Activated CD8-positive, alpha-beta memory T cell treated with anti-CD3 and anti-CD28 coated beads for 1 hour (primary cell): ENCODE data around the gene SHROOM2.
"Not testable (repeated sequence)": the region's sequence is repeated elsewhere in the genome, so short reads cannot be mapped to it uniquely, and the experiment has no call there.

Experiments used
- DNase-seq, 2 donors: peaks; one replicate each; pipeline ENCODE4 v3.0.0-alpha.2; 2020; ENCODE audit warnings: low read depth in 1 of 2; ENCODE audit errors: extremely low read depth in 1 of 2

Gene SHROOM2

GRCh38 chrX:9829308-9830267 is 43.4 kb downstream of the SHROOM2 start:
- DNase-seq, result no peak

- no peak for DNase-seq
These were observed 46.6 kb downstream of the SHROOM2 start for GRCh38 chrX:9832811-9833210.

- no peak for DNase-seq
These were observed 49.5 kb downstream of the SHROOM2 start for GRCh38 chrX:9835585-9836210.

- no peak for DNase-seq
These were observed 56.3 kb downstream of the SHROOM2 start for GRCh38 chrX:9842541-9842940.

- DNase-seq, result no peak
These were observed 58.8 kb downstream of the SHROOM2 start for GRCh38 chrX:9844936-9845577.

GRCh38 chrX:9845578-9845952 is 59.3 kb downstream of the SHROOM2 start:
- no peak for DNase-seq

GRCh38 chrX:9846631-9847030 is 60.4 kb downstream of the SHROOM2 start:
- no peak for DNase-seq

- no peak for DNase-seq
These were observed 60.8 kb downstream of the SHROOM2 start for GRCh38 chrX:9847071-9847470.

- DNase-seq, result no peak
These were observed 62.7 kb downstream of the SHROOM2 start for GRCh38 chrX:9848718-9849479.

- DNase-seq, result no peak
These were observed 65.7 kb downstream of the SHROOM2 start for GRCh38 chrX:9851890-9852289.

- DNase-seq, result no peak
These were observed 67.1 kb downstream of the SHROOM2 start for GRCh38 chrX:9853307-9853706.

GRCh38 chrX:9855561-9856283 is 69.5 kb downstream of the SHROOM2 start:
- DNase-seq, result no peak

- no peak for DNase-seq
These were observed 70.4 kb downstream of the SHROOM2 start for GRCh38 chrX:9856588-9856987.

- DNase-seq, result no peak
These were observed 71.6 kb downstream of the SHROOM2 start for GRCh38 chrX:9857575-9858474.

- DNase-seq, result not testable (repeated sequence)
These were observed 72.5 kb downstream of the SHROOM2 start for GRCh38 chrX:9858684-9859083.

- DNase-seq, result no peak
These were observed 73.7 kb downstream of the SHROOM2 start for GRCh38 chrX:9859711-9860555.

- DNase-seq, result no peak
These were observed 74.6 kb downstream of the SHROOM2 start for GRCh38 chrX:9860826-9861225.

GRCh38 chrX:9861711-9862110 is 75.5 kb downstream of the SHROOM2 start:
- no peak for DNase-seq
